ENCODE results near the gene NDUFA6. TPM values are rescaled to one million over a fixed set of nuclear protein-coding genes. Genes with fewer than 3 reads are reported as not detected.

Gene NDUFA6
- total and polyA plus RNA-seq, 2 of the 13 experiments (the other 11 are each of a cell fraction or from before 2014, with no cell fraction given) = 68.5 to 87.8 TPM

DNA sequence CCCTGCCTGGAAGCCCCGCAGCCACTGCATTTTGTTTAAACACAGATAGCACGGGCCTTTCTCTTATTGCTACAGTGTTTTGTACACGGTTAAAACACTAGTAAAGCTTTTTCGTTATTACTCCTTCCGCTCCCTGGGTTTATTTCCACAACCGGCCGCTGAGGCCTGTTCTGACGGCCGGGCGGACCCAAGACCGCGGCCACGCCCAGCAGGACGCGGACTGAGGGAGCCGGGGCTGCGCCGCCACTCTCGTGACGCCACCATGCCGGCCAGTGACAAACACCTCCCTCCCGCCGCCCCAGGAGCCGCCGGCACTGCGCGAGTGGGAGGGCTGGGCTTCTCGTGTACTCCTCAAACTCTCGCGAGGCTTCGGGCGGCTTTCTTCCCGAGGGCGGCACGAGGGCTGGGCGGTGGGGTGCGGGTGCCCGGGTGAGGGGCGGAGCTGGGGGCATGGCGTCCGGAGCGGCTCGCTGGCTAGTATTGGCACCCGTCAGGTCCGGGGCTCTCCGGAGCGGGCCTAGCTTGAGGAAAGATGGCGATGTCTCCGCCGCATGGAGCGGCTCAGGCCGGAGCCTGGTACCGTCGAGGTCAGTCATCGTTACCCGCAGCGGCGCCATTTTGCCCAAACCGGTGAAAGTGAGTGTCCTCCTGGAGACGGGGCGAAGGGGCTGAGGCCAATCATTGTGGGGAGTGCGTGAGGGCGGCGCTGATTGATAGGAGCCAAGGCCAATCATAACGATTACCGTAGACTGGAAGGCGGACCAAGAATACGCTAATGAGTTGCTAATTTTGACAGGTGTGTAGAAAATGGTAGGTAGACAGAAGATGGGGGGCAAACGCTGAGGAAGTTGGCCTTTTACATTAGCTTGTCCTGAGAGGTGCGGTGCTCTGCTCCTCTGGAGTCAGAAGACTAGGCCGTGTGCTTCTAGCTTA lies 11.0 kb downstream of the NDUFA6 start, which contains the start of gene SMDT1 (continued):
- TF ChIP-seq, protein P1, sequence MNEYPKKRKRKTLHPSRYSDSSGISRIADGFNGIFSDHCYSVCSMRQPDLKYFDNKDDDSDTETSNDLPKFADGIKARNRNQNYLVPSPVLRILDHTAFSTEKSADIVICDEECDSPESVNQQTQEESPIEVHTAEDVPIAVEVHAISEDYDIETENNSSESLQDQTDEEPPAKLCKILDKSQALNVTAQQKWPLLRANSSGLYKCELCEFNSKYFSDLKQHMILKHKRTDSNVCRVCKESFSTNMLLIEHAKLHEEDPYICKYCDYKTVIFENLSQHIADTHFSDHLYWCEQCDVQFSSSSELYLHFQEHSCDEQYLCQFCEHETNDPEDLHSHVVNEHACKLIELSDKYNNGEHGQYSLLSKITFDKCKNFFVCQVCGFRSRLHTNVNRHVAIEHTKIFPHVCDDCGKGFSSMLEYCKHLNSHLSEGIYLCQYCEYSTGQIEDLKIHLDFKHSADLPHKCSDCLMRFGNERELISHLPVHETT (CRISPR knock-in tag; conservative IDR thresholded peaks at IDR 0.05) = 0 out of 2 replicates have a peak, but pooled peaks have one; percentile 46
- TF ChIP-seq, protein P2, sequence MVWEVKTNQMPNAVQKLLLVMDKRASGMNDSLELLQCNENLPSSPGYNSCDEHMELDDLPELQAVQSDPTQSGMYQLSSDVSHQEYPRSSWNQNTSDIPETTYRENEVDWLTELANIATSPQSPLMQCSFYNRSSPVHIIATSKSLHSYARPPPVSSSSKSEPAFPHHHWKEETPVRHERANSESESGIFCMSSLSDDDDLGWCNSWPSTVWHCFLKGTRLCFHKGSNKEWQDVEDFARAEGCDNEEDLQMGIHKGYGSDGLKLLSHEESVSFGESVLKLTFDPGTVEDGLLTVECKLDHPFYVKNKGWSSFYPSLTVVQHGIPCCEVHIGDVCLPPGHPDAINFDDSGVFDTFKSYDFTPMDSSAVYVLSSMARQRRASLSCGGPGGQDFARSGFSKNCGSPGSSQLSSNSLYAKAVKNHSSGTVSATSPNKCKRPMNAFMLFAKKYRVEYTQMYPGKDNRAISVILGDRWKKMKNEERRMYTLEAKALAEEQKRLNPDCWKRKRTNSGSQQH (CRISPR knock-in tag; IDR thresholded peaks at IDR 0.05; ENCODE audit: low read depth) = no peak
- peak; percentile 64; the same call in 1 of the 2 replicates for TF ChIP-seq SP5 (CRISPR knock-in tag; IDR thresholded peaks at IDR 0.05; ENCODE audit: borderline replicate concordance, low read depth)
- TF ChIP-seq, protein P3, sequence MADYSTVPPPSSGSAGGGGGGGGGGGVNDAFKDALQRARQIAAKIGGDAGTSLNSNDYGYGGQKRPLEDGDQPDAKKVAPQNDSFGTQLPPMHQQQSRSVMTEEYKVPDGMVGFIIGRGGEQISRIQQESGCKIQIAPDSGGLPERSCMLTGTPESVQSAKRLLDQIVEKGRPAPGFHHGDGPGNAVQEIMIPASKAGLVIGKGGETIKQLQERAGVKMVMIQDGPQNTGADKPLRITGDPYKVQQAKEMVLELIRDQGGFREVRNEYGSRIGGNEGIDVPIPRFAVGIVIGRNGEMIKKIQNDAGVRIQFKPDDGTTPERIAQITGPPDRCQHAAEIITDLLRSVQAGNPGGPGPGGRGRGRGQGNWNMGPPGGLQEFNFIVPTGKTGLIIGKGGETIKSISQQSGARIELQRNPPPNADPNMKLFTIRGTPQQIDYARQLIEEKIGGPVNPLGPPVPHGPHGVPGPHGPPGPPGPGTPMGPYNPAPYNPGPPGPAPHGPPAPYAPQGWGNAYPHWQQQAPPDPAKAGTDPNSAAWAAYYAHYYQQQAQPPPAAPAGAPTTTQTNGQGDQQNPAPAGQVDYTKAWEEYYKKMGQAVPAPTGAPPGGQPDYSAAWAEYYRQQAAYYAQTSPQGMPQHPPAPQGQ (CRISPR knock-in tag; IDR thresholded peaks at IDR 0.05; ENCODE audit: borderline replicate concordance) = no peak
- no peak for TF ChIP-seq CCAR2 (optimal IDR thresholded peaks at IDR 0.05; ENCODE audit: low read depth, low read length)
- no peak for TF ChIP-seq ZNF260 (CRISPR knock-in tag; IDR thresholded peaks at IDR 0.05; ENCODE audit: borderline replicate concordance, low read depth)
- TF ChIP-seq ATM (IDR thresholded peaks at IDR 0.05; ENCODE audit: borderline replicate concordance) = no peak
- TF ChIP-seq RXRB (CRISPR knock-in tag; IDR thresholded peaks at IDR 0.05; ENCODE audit: borderline replicate concordance) = peak; percentile 63; the same call in 1 of the 2 replicates
- TF ChIP-seq, protein P4, sequence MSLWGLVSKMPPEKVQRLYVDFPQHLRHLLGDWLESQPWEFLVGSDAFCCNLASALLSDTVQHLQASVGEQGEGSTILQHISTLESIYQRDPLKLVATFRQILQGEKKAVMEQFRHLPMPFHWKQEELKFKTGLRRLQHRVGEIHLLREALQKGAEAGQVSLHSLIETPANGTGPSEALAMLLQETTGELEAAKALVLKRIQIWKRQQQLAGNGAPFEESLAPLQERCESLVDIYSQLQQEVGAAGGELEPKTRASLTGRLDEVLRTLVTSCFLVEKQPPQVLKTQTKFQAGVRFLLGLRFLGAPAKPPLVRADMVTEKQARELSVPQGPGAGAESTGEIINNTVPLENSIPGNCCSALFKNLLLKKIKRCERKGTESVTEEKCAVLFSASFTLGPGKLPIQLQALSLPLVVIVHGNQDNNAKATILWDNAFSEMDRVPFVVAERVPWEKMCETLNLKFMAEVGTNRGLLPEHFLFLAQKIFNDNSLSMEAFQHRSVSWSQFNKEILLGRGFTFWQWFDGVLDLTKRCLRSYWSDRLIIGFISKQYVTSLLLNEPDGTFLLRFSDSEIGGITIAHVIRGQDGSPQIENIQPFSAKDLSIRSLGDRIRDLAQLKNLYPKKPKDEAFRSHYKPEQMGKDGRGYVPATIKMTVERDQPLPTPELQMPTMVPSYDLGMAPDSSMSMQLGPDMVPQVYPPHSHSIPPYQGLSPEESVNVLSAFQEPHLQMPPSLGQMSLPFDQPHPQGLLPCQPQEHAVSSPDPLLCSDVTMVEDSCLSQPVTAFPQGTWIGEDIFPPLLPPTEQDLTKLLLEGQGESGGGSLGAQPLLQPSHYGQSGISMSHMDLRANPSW (CRISPR knock-in tag; IDR thresholded peaks at IDR 0.05; ENCODE audit: borderline replicate concordance) = no peak; the same call in 1 of the 2 replicates
- TF ChIP-seq ARID2 (CRISPR knock-in tag; IDR thresholded peaks at IDR 0.05; ENCODE audit: borderline replicate concordance) = no peak; the same call in 1 of the 2 replicates
- 0 out of 2 replicates have a peak, but pooled peaks have one; percentile 48 for TF ChIP-seq ZBTB7B (CRISPR knock-in tag; IDR thresholded peaks at IDR 0.05)
- TF ChIP-seq SRSF9 (IDR thresholded peaks at IDR 0.05; ENCODE audit: borderline replicate concordance, insufficient read depth, low read depth, low read length, poor library complexity, severe bottlenecking) = no peak
- TF ChIP-seq, protein P5, sequence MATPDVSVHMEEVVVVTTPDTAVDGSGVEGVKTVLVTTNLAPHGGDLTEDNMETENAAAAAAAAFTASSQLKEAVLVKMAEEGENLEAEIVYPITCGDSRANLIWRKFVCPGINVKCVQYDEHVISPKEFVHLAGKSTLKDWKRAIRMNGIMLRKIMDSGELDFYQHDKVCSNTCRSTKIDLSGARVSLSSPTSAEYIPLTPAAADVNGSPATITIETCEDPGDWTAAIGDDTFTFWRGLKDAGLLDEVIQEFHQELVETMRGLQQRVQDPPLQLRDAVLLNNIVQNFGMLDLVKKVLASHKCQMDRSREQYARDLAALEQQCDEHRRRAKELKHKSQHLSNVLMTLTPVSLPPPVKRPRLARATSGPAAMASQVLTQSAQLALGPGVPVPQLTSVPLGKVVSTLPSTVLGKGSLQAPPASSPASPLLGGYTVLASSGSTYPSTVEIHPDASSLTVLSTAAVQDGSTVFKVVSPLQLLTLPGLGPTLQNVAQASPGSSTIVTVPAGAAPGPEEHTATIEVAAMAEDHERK (CRISPR knock-in tag; IDR thresholded peaks at IDR 0.05; ENCODE audit: low read depth) = no peak; the same call in 1 of the 2 replicates
- TF ChIP-seq ZNF879 (CRISPR knock-in tag; IDR thresholded peaks at IDR 0.05) = 0 out of 2 replicates have a peak, but pooled peaks have one; percentile 38
- no peak for TF ChIP-seq ZNF432 (CRISPR knock-in tag; IDR thresholded peaks at IDR 0.05; ENCODE audit: borderline replicate concordance)
- no peak for TF ChIP-seq SP140L (CRISPR knock-in tag; IDR thresholded peaks at IDR 0.05; ENCODE audit: borderline replicate concordance)
- TF ChIP-seq IRX3 (CRISPR knock-in tag; IDR thresholded peaks at IDR 0.05; ENCODE audit: borderline replicate concordance, low read depth) = no peak
- TF ChIP-seq SRSF1 (optimal IDR thresholded peaks at IDR 0.05; ENCODE audit: low read depth, low read length) = peak; percentile 25

Data from HepG2 (cell line).